GM19397 (cell line): ENCODE results near the gene CEACAM19.
"Not testable (repeated sequence)": the region's sequence is repeated elsewhere in the genome, so short reads cannot be mapped to it uniquely, and the experiment has no call there.

Source experiments
- ATAC-seq: cut with Tn5 transposase; IDR thresholded peaks from one replicate; pipeline ENCODE4 v1.9.1; 2021; ENCODE audit warnings: mild to moderate bottlenecking, moderate library complexity; ENCODE audit not compliant: unreplicated experiment

The CEACAM19 gene

GRCh38 chr19:44645407-44646048 lies 25.8 kb upstream of the CEACAM19 start:
- no peak for ATAC-seq

DNA sequence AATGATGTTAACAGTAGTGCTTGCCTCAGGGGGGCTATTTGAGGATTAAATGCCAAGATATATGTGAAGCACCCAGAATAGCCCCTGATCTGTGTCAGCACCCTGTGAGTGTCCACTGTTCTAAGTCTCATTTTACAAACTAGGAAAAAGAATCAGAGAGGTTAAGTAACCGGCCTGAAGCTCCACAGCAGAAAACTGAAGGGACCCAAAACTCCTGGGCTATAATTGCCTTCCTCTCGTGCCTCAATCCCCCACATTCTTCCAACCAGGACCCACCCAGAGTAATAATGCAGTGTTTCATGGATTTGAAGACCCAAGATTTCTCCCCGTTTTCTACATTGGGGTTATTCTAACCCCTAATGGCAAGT lies 25.2 kb upstream of the CEACAM19 start:
- ATAC-seq, result no peak

DNA sequence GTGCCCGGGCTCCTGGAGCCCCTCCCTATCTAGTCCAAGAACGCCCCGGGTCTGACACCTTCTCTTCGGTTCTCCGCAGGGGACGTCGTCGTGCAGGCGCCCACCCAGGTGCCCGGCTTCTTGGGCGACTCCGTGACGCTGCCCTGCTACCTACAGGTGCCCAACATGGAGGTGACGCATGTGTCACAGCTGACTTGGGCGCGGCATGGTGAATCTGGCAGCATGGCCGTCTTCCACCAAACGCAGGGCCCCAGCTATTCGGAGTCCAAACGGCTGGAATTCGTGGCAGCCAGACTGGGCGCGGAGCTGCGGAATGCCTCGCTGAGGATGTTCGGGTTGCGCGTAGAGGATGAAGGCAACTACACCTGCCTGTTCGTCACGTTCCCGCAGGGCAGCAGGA lies 24.1 kb upstream of the CEACAM19 start:
- no peak for ATAC-seq

GRCh38 chr19:44648631-44649251 lies 22.5 kb upstream of the CEACAM19 start:
- ATAC-seq, result no peak

- ATAC-seq, result no peak
These were observed 21.6 kb upstream of the CEACAM19 start for GRCh38 chr19:44649578-44650145.

GRCh38 chr19:44653343-44653742 lies 17.9 kb upstream of the CEACAM19 start:
- ATAC-seq, result no peak

GRCh38 chr19:44653977-44654774 lies 17.1 kb upstream of the CEACAM19 start:
- peak; percentile 79 for ATAC-seq

DNA sequence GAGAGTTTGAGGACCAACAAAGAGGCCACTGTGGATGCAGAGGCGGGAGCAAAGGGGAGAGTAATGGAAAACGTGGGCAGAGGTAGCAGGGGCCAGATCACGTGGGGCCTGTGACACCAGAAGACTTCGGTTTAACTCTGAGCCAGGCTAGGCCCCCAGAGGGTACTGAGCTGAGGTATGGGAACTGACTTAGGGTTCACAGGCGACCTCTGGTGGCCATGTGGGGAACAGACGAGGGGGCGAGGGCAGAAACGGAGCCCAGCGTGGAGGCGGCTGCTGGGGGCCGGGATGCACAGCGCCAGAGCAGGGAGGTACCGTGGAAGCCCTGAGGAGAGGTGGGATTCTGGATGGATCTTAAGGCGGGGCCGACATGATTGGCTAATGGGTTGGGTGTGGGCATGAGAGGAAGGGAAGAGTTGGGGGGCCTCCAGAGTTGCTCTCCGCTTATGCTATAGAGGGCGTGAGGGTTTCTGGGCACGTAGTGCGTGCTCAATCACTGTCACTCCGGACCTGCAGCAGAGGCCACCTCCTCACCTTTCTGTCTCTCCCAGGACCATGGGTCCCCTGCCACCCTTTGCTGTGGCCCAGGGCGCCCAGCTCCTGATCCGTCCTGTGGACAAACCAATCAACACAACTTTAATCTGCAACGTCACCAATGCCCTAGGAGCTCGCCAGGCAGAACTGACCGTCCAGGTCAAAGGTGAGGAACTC lies 13.9 kb upstream of the CEACAM19 start:
- no peak for ATAC-seq

- ATAC-seq, result no peak
These were observed 13.1 kb upstream of the CEACAM19 start for GRCh38 chr19:44658069-44658733.

GRCh38 chr19:44660081-44660480 lies 11.2 kb upstream of the CEACAM19 start:
- ATAC-seq, result no peak

GRCh38 chr19:44661205-44661604 lies 10.1 kb upstream of the CEACAM19 start:
- ATAC-seq, result no peak

DNA sequence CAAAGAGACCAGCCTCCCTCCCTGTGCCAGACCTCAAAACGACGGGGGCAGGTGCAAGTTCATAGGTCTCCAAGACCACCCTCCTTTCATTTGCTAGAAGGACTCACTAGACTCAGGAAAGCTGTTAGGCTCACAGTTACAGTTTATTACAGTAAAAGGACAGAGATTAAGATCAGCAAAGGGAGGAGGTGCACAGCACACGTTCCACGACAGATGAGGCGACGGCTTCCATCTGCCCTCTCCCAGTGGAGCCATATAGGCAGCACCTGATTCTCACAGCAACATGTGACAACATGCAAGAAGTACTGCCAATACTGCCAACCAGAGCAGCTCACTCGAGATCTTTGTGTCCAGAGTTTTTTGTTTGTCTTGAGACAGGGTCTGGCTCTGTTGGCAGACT lies 9.4 kb upstream of the CEACAM19 start:
- ATAC-seq, result no peak

GRCh38 chr19:44662691-44663385 lies 8.4 kb upstream of the CEACAM19 start:
- no peak for ATAC-seq

DNA sequence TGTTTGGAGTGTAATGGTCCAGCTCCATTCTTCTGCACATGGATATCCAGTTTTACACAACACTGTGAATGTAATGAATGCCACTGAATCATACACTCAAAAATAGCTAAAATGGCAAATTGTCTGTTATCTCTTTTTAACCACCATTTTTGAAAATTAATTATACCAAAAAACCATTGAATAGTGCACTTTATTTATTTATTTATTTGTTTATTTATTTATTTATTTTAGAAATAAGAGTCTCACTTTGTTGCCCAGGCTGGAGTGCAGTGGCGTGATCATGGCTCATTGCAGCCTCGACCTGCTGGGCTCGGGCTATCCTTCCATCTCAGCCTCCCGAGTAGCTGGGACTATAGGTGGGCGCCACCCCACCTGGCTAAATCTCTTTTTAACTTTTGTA lies 7.3 kb upstream of the CEACAM19 start:
- ATAC-seq, result no peak

- no peak for ATAC-seq
These were observed 6.3 kb upstream of the CEACAM19 start for GRCh38 chr19:44664976-44665375.

DNA sequence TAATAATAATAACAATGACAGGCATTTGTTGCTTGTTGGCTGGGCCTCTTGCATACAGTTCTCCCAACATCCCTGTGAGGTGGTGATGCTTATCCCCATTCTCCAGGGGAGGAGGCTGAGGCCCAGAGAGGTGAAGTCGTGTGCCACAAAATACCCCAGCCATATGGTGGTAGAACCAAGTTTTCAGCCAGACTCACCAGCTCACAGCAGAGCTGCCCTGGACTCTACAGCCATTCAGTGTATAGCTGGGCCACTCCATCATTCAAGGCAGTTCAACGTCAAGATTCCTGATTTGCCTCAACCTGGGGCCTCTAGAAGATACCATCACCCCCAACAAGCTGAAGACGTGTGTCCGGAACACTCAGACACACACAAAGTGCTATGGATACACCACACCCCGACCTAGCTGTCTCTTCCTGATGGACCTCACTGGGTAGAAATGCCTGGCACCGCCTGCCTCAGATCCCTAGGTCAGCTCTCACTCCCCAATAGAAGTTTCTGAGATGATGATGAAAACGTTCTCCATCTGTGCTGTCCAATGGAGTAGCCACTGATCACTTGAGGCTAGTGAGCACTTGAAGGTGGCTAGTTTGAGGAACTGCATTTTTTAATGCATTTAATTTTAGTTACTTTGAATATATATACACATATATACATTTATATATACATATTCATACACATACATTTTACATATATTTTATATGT lies 4.3 kb upstream of the CEACAM19 start:
- no peak for ATAC-seq

DNA sequence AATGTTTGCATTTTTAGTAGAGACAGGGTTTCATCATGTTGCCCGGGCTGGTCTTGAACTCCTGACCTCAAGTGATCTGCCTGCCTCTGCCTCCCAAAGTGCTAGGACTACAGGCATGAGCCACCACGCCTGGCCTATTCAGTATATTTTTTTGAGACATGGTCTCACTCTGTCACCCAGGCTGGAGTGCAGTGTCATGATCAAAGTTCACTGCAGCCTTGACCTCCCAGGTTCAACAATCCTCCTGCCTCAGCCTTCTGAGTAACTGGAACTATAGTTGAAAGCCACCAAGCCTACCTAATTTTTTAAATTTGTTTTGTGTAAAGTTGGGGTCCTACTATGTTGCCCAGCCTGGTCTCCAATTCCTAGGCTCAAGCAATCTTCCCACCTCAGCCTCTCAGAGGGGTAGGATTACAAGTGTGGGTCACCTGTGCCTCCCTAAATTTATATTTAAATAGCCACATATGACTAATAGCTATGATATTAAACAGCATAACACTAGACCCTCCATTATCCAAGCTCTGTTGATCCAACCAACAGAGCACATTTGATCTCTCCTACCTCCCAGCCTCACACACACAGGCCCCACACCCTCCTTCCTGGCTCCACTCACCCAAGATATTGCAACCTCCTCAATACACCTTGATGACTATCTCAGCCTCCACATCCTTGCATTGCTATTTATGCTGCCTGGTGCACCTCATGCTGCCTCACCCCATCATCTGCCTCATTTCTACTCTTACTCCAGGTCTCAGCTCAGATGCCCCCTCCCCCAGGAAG lies 2.1 kb upstream of the CEACAM19 start:
- ATAC-seq, result no peak

DNA sequence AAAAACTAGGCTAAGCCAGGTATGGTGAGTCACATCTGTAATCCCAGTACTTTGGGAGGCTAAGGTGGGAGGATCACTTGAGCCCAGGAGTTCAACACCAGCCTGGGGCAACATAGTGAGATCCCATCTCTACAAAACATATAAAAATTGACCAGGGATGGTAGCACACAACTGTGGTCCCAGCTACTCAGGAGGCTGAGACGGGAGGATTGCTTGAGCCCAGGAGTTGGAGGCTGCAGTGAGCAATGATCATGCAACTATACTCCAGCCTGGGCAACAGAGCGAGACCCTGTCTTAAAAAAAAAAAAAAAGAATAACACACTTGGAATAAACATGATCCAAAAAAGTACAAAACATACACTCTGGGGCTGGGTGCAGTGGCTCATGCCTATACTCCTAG lies 1.3 kb upstream of the CEACAM19 start:
- not testable (repeated sequence) for ATAC-seq

- ATAC-seq, result no peak
These were observed 944 bp downstream of the CEACAM19 start for GRCh38 chr19:44672226-44672625.
